Stimulated activated CD4-positive, alpha-beta T cell treated with anti-CD3 and anti-CD28 coated beads, Interleukin-1b, Interleukin-23, amount 100 ng/mL, for 24 hours (primary cell): ENCODE data around the gene NTNG2.
"Not testable (repeated sequence)": the region's sequence is repeated elsewhere in the genome, so short reads cannot be mapped to it uniquely, and the experiment has no call there.

Source experiments
- DNase-seq, 4 experiments: peaks; one replicate each; pipeline ENCODE4 v3.0.0-alpha.2; 2020; ENCODE audit warnings: low read depth in 4 of 4, low spot score in 1 of 4

The NTNG2 gene

GRCh38 chr9:132161743-132162184, at the start of gene NTNG2:
TSS of gene NTNG2 (plus strand) at chr9:132162058. CDS start at chr9:132166832, 4,774 bp downstream.
- DNase-seq: no peak

DNA sequence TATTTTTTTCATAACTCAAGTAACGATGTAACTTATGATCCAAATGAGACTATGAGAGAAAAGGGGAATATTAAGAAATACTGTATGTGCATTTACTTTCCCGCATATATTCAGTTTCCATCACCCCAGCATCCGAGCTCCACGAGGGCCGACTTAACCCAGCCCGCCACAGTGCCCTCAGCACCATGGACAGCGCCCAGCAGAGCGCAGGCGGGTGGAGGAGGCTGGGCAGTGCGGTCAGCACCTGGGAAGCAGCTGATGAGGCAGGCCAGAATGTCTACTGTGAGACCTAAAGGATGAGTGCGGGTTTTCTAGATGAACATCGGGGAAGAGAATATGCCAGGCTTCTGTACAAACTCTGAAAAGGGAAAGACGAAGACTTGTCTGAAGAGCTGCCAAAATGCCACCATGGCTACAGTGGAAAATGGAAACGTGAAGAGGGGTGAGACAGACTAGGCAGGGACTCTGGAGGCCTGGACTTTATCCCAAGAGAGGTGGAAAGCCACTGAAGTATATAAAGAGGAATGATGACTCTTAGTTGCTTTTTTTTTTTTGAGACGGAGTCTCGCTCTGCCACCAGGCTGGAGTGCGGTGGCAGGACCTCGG, 47.7 kb upstream of the NTNG2 start:
- DNase-seq: peak in 2 of 4 experiments; percentile 13 to 21

GRCh38 chr9:132116583-132116982, 45.3 kb upstream of the NTNG2 start:
- DNase-seq: no peak

DNA sequence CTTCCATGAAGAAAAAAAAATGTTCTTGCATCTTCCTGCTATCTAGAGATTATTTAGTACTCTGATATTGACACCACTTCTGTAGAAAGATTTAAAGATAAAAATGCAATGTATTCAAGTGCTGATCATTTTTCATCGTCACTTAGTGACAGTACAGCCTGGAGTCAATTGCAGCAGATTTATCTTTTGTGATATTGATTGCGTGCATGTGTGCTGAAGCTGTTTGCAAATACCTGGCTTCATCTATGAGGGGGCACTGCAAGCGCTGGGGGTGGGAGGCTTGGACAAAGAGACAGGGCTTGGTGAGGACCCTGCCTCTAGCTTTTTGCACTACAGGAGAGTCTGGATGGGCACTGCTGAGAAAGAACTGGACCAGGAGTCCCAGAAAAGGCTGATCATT, 44.2 kb upstream of the NTNG2 start:
- DNase-seq: no peak

GRCh38 chr9:132121021-132121420, 40.8 kb upstream of the NTNG2 start:
- no peak for DNase-seq

- no peak for DNase-seq
Observed at GRCh38 chr9:132124800-132125199, 37.1 kb upstream of the NTNG2 start.

DNA sequence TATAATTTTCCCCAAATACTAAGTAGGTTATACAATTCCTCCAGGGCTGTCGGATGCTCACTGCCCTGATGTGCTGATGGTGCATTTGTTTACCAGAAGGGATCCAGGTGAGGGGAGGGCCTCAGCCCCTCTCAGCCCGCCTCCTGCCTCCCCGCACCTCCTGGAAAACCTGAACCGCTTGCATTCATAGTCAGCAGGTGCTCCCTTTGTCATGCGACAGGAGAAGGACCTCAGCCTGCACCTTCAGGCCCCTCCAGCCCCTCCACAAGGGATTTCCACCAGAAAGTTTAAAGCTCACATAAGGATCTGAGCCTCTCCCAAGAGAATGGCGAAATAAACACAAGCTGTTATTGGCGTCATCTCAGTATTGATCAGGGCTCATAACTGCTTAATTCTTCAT, 36.5 kb upstream of the NTNG2 start:
- DNase-seq: no peak

DNA sequence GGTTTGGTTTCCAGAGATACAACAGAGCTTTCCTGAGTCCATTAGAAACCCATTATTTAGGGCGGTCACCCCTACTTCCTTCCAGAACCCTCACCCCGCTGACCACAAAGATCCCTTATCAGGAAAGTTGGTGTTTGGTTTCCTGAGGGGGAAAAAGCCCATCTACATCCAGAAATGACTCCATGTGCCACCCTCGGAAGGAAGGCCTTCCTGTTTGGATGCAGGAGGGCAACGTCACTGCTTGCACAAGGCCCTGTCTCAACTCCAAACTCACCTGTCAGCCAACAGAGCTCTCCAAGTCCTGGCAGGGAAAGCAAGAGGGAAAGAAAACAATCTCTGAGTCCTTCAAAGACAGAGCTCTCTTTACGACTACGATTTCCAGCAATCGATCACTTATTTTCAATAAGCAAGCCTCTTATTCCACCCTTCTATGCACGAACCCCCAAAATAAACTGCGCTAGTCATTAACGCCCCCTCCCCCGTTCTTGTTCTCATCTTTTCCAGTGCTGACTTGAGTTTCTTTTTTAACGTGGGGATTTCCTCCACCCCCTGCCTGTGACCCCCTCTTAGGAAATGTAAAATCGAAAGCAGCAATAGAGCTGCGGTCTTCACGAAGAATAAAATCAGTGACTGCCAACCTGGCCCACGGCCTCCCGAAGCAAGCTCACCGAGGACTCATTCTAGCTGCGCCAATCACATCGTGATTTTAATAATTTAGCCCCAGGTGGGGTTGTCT, 35.7 kb upstream of the NTNG2 start:
- DNase-seq: peak in 1 of 4 experiments; percentile 7

DNA sequence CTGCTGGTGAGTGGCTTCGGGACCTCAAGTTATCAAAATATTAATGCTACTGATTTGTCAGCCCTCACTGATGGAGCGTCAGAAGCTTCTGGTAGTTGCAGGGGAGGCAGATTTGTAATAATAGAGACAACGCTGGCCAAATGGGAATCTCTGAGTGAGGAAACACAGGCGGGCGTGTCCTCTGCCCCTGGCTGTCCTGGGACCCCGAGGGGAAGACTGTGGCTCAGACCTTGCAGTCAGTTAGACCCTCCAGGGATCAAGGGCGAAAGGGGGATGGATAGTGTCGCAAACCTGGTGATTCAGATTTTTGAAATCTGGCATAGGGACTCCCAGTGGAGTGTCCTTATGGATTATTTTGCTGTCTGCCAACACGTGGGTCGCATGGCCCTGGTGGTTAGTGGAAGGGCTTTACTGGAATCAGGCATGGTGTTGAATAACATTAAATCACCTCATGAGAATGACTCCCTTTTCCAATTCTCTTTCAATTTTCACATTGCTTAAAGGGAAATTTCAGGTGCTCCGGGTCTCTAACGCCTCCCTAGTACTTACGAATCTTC, 35.1 kb upstream of the NTNG2 start:
- DNase-seq: no peak

- DNase-seq: no peak
Observed at GRCh38 chr9:132127888-132128534, 33.8 kb upstream of the NTNG2 start.

- DNase-seq: no peak
Observed at GRCh38 chr9:132129535-132129934, 32.3 kb upstream of the NTNG2 start.

DNA sequence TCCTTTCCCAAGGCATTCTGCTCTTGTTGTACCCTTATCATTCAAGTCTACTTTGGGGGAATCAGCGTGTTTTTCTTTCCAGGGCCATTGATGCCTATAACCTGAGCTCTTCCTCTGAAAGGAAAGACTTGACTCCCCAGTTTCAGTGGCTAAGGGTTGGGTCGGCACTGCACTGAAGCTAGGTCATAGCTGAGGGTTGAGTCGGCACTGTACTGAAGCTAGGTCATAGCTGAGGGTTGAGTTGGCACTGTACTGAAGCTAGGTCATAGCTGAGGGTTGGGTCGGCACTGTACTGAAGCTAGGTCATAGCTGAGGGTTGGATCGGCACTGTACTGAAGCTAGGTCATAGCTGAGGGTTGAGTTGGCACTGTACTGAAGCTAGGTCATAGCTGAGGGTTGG, 27.8 kb upstream of the NTNG2 start:
- DNase-seq: not testable (repeated sequence)

GRCh38 chr9:132135456-132135855, 26.4 kb upstream of the NTNG2 start:
- no peak for DNase-seq

GRCh38 chr9:132136151-132136780, 25.6 kb upstream of the NTNG2 start:
- DNase-seq: no peak

DNA sequence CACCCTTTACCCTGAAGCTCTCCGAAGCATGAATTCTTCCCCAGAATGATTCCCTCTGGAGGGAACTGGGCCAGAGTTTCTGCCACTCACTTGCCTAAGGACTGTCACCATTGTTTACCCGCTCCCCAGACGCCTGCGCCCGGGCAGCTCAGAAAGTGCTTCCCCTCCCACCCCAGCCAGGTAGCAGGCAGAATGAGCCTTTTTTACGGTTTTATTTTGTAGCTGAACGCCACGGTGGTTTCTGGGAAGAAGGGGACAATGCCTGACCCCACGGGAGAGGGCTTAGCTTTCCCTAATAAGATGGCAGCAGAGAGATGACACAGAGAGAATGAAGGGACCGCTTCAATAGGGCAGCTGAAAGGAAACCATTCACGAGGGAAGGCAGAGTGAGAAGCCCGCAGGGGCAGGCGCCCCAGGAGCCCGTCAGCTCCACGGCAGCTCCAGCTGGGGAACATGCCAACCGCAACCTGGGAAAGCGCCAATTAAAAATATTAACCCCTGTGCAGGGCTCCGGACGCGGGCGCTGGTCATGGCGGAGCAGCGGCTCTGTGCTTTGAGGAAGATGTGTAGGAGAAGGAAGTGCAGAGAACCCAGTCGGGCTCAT, 20.4 kb upstream of the NTNG2 start:
- DNase-seq: no peak

GRCh38 chr9:132141948-132142594, 19.8 kb upstream of the NTNG2 start:
- no peak for DNase-seq

GRCh38 chr9:132142924-132143323, 18.9 kb upstream of the NTNG2 start:
- DNase-seq: no peak

DNA sequence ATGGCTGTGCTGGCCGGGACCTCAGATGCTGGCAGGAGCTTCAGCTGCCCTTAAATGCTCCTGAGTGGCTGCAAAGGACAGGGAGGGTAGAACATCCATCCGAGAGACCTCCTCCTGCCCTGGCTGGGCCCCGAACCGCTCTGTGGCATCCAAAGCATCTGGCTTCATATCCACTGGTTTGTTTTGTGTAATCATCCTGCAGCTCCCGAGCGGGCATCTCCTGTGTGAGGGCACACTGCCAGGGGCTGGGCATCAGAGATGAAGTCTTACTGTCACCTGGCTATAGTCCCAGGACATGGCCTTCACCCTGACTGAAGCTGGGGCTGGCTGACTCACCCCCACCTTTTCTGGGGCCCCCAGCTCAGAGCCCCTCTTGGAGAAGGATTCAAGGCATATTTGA, 18.5 kb upstream of the NTNG2 start:
- no peak for DNase-seq

DNA sequence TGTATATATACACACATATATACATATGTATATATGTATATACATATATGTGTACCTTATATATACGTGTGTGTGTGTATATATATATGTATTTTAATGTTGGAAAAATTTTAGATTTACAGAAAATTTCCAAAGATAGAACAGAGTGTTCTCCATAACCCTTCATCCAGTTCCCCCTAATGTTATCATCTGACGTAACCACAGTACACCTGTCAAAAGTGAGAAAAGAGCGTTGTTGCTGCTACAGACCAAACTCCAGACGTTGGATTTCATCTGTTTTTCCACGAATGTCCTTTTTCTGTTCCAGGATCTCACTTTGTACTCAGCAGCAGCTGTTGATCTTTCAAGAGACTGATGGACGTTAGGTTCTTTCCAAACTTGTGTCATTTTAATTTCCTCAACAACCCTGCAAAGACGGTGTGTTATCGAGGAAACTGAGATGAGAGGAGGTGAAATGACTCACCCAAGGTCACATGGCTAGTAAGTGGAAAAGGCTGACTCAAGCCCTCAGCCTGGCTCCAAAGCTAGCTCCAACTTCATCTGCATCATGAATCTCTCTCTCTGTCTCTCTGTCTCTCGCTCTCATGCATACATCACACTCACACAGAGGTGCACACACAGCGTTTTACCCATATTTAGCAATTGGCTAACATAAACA, 17.0 kb upstream of the NTNG2 start:
- DNase-seq: no peak

DNA sequence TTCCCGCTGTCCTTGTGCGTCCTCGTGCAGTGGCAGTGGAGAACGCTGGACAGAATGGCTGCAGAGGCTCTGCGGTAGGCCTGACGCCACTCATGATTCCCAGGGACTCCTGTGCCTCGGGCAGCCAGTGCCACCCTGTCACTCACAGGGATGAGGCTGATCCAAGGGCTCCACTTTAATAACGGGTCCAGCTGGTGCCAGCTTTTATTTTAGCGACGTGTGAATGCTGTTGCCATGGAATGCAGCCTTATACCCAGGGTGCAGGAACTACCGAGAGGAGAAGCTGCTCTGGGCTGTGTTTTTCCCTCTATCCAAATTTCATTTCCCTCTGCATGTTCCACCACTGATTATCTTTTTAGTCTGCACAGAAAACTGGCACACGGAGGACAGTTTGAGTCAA, 15.8 kb upstream of the NTNG2 start:
- no peak for DNase-seq
